ENCODE data around the gene OR5K3.
"Not testable (repeated sequence)": the region's sequence is repeated elsewhere in the genome, so short reads cannot be mapped to it uniquely, and the experiment has no call there.

Gene OR5K3

DNA sequence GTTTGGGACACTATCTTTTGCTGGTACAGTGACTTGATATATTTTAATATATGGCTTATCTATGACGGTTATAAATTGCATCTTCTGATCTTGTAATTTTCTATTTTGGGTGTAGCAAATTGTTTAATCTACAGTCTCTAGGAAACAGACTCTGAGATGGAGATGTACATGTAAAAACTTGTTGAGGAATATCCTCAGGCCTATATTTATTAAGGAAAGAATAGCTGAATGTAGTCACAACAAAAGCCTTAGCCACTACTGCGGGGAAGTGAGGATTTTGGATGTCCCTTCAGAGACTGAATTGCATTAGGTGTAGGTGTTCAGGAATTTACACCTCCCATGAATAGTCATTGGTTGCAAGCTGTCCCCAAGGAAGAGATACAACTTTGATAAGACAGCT, 13.8 kb upstream of the OR5K3 start:
- Histone ChIP-seq H3K9me2 (replicated peaks; ENCODE audit: control insufficient read depth, low read length) (no peaks in the 10 kb centered on the region), H3K4me2 (ENCODE audit: low read length) (no peak overlapping the region), H3K4me1 (ENCODE audit: control insufficient read depth, low read length) (peaks cover 6% of the 10 kb centered on the region), H3K4me3 (ENCODE audit: low read length) (no peak overlapping the region), H3F3A (ENCODE audit: control insufficient read depth, insufficient read depth) (no peaks in the 10 kb centered on the region), H3K27ac (ENCODE audit: low read depth, low read length) (no peak overlapping the region), H3K79me2 (ENCODE audit: control insufficient read depth, low read length) (no peaks in the 10 kb centered on the region), H3K36me3 (ENCODE audit: control insufficient read depth, low read length) (no peaks in the 10 kb centered on the region), H3K9me3 (ENCODE audit: control insufficient read depth, insufficient read depth, low read length) (no peaks in the 10 kb centered on the region), H4K20me1 (ENCODE audit: control insufficient read depth, insufficient read depth, low read depth, low read length) (no peaks in the 10 kb centered on the region), H3K27me3 (ENCODE audit: control insufficient read depth, low read length) (no peaks in the 10 kb centered on the region)
- TF ChIP-seq, protein P1, sequence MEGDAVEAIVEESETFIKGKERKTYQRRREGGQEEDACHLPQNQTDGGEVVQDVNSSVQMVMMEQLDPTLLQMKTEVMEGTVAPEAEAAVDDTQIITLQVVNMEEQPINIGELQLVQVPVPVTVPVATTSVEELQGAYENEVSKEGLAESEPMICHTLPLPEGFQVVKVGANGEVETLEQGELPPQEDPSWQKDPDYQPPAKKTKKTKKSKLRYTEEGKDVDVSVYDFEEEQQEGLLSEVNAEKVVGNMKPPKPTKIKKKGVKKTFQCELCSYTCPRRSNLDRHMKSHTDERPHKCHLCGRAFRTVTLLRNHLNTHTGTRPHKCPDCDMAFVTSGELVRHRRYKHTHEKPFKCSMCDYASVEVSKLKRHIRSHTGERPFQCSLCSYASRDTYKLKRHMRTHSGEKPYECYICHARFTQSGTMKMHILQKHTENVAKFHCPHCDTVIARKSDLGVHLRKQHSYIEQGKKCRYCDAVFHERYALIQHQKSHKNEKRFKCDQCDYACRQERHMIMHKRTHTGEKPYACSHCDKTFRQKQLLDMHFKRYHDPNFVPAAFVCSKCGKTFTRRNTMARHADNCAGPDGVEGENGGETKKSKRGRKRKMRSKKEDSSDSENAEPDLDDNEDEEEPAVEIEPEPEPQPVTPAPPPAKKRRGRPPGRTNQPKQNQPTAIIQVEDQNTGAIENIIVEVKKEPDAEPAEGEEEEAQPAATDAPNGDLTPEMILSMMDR (IDR thresholded peaks at IDR 0.05; ENCODE audit: low read depth, low read length, poor library complexity, severe bottlenecking), result no peak
- TF ChIP-seq EZH2phosphoT487 (IDR thresholded peaks at IDR 0.05; ENCODE audit: borderline replicate concordance, low read length), result no peak

DNA sequence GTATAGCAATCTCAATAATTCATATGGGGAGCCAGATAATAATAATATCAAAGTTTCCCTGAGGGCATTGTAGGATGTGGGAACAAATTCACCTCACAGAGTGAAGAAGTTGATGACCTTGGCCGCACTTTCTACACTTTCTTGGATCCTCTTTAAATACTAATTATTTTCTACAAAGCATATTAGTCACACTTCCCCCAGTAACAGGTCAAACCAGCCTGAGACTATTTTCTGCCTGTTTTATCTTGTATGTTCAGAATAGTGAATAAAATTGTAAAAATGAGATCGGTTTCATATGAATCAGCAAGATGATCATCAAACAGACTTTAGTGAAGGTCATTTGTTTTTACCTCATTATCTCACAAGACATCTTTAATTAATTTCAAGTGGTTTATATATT, 2.3 kb upstream of the OR5K3 start:
- Histone ChIP-seq H3K9me2 (replicated peaks; ENCODE audit: control insufficient read depth, low read length) (no peaks in the 10 kb centered on the region), H3K27me3 (ENCODE audit: control insufficient read depth, low read length) (no peaks in the 10 kb centered on the region), H4K20me1 (ENCODE audit: control insufficient read depth, insufficient read depth, low read depth, low read length) (no peaks in the 10 kb centered on the region), H3K4me3 (ENCODE audit: low read length) (no peak overlapping the region), H3K27ac (ENCODE audit: low read depth, low read length) (no peak overlapping the region), H3K36me3 (ENCODE audit: control insufficient read depth, low read length) (no peaks in the 10 kb centered on the region), H3K4me2 (ENCODE audit: low read length) (no peak overlapping the region), H3F3A (ENCODE audit: control insufficient read depth, insufficient read depth) (no peaks in the 10 kb centered on the region), H3K4me1 (ENCODE audit: control insufficient read depth, low read length) (peaks cover 8% of the 10 kb centered on the region), H3K79me2 (ENCODE audit: control insufficient read depth, low read length) (no peaks in the 10 kb centered on the region), H3K9me3 (ENCODE audit: control insufficient read depth, insufficient read depth, low read length) (no peaks in the 10 kb centered on the region)
- TF ChIP-seq EZH2phosphoT487 (IDR thresholded peaks at IDR 0.05; ENCODE audit: borderline replicate concordance, low read length), result no peak
- TF ChIP-seq, protein P1 (IDR thresholded peaks at IDR 0.05; ENCODE audit: low read depth, low read length, poor library complexity, severe bottlenecking), result no peak

GRCh38 chr3:98395101-98395500, 4.6 kb downstream of the OR5K3 start:
- Histone ChIP-seq H3K4me2 (ENCODE audit: low read length) (no peak overlapping the region), H3K4me1 (ENCODE audit: control insufficient read depth, low read length) (peaks cover 8% of the 10 kb centered on the region), H4K20me1 (ENCODE audit: control insufficient read depth, insufficient read depth, low read depth, low read length) (no peaks in the 10 kb centered on the region), H3K27ac (ENCODE audit: low read depth, low read length) (no peak overlapping the region), H3K79me2 (ENCODE audit: control insufficient read depth, low read length) (no peaks in the 10 kb centered on the region), H3K4me3 (ENCODE audit: low read length) (no peak overlapping the region), H3K36me3 (ENCODE audit: control insufficient read depth, low read length) (no peaks in the 10 kb centered on the region), H3K9me3 (ENCODE audit: control insufficient read depth, insufficient read depth, low read length) (peaks cover 11% of the 10 kb centered on the region; the same call in 1 of the 2 replicates), H3K27me3 (ENCODE audit: control insufficient read depth, low read length) (no peaks in the 10 kb centered on the region), H3F3A (ENCODE audit: control insufficient read depth, insufficient read depth) (no peaks in the 10 kb centered on the region), H3K9me2 (replicated peaks; ENCODE audit: control insufficient read depth, low read length) (no peaks in the 10 kb centered on the region)
- TF ChIP-seq, protein P1 (IDR thresholded peaks at IDR 0.05; ENCODE audit: low read depth, low read length, poor library complexity, severe bottlenecking), result no peak
- TF ChIP-seq EZH2phosphoT487 (IDR thresholded peaks at IDR 0.05; ENCODE audit: borderline replicate concordance, low read length), result no peak

GRCh38 chr3:98396482-98396881, 6.0 kb downstream of the OR5K3 start:
- H3K4me2 ChIP-seq (ENCODE audit: low read length); H3F3A ChIP-seq (ENCODE audit: control insufficient read depth, insufficient read depth); H3K4me1 ChIP-seq (ENCODE audit: control insufficient read depth, low read length); H3K27me3 ChIP-seq (ENCODE audit: control insufficient read depth, low read length); H3K27ac ChIP-seq (ENCODE audit: low read depth, low read length); H3K4me3 ChIP-seq (ENCODE audit: low read length); H3K79me2 ChIP-seq (ENCODE audit: control insufficient read depth, low read length); H3K36me3 ChIP-seq (ENCODE audit: control insufficient read depth, low read length); H4K20me1 ChIP-seq (ENCODE audit: control insufficient read depth, insufficient read depth, low read depth, low read length); H3K9me2 ChIP-seq (replicated peaks; ENCODE audit: control insufficient read depth, low read length): not testable (repeated sequence)
- H3K9me3 ChIP-seq (ENCODE audit: control insufficient read depth, insufficient read depth, low read length), result peaks cover 11% of the 10 kb centered on the region; the same call in 1 of the 2 replicates

Data from DOHH2 (cell line).